Measurements from ENCODE around the gene FBXL16. TPM values are rescaled to one million over a fixed set of nuclear protein-coding genes. Genes with fewer than 3 reads are reported as not detected.

Gene FBXL16
- total RNA-seq, 1 donor from 2014 or later, result 12.0 TPM

GRCh38 chr16:667113-667779 is 38.4 kb downstream of the FBXL16 start:
- intact Hi-C loops (cut with micrococcal nuclease), result no loop called here

GRCh38 chr16:666572-666971 is 39.0 kb downstream of the FBXL16 start:
- intact Hi-C loops (cut with micrococcal nuclease), result no loop called here

- intact Hi-C loops (cut with micrococcal nuclease), result no loop called here
These were observed 43.0 kb downstream of the FBXL16 start for GRCh38 chr16:662597-662996.

GRCh38 chr16:662095-662494 is 43.5 kb downstream of the FBXL16 start:
- intact Hi-C loops (cut with micrococcal nuclease), result no loop called here

GRCh38 chr16:661184-661821 is 44.3 kb downstream of the FBXL16 start:
- intact Hi-C loops (cut with micrococcal nuclease), result loop anchor here (2.0 kb wide), 1 partner anchor 25 kb away; the partner anchor contains the start of gene METTL26

- intact Hi-C loops (cut with micrococcal nuclease), result loop anchor here (2.0 kb wide), 1 partner anchor 24 kb away; the partner anchor contains the start of gene METTL26
These were observed 45.0 kb downstream of the FBXL16 start for GRCh38 chr16:660459-661183.

- intact Hi-C loops (cut with micrococcal nuclease), result loop anchor here (2.0 kb wide), 1 partner anchor 23 kb away; the partner anchor contains the start of gene METTL26
These were observed 45.5 kb downstream of the FBXL16 start for GRCh38 chr16:660132-660458.

GRCh38 chr16:659618-660017 is 46.0 kb downstream of the FBXL16 start:
- intact Hi-C loops (cut with micrococcal nuclease), result loop anchor here (2.0 kb wide), 1 partner anchor 23 kb away; the partner anchor contains the start of gene METTL26

GRCh38 chr16:658679-659571 is 46.7 kb downstream of the FBXL16 start:
- intact Hi-C loops (cut with micrococcal nuclease), result no loop called here

GRCh38 chr16:657487-657886 is 48.1 kb downstream of the FBXL16 start:
- intact Hi-C loops (cut with micrococcal nuclease), result no loop called here

- intact Hi-C loops (cut with micrococcal nuclease), result no loop called here
These were observed 51.6 kb downstream of the FBXL16 start for GRCh38 chr16:654034-654433.

- intact Hi-C loops (cut with micrococcal nuclease), result no loop called here
These were observed 52.9 kb downstream of the FBXL16 start for GRCh38 chr16:652454-653305.

GRCh38 chr16:651844-652243 is 53.8 kb downstream of the FBXL16 start:
- intact Hi-C loops (cut with micrococcal nuclease), result no loop called here

- intact Hi-C loops (cut with micrococcal nuclease), result no loop called here
These were observed 56.0 kb downstream of the FBXL16 start for GRCh38 chr16:649631-650030.

- intact Hi-C loops (cut with micrococcal nuclease), result no loop called here
These were observed 56.6 kb downstream of the FBXL16 start, which contains the start of gene WDR90 for GRCh38 chr16:648781-649589. Gene WDR90 (plus strand): TSS chr16:649365. CDS start chr16:649417, 52 bp downstream.

- intact Hi-C loops (cut with micrococcal nuclease), result no loop called here
These were observed 57.4 kb downstream of the FBXL16 start for GRCh38 chr16:648071-648780.

GRCh38 chr16:647173-647902 is 58.3 kb downstream of the FBXL16 start:
- intact Hi-C loops (cut with micrococcal nuclease), result no loop called here

GRCh38 chr16:646679-647172 is 58.9 kb downstream of the FBXL16 start:
- intact Hi-C loops (cut with micrococcal nuclease), result no loop called here

Data from T-helper 2 cell treated with Interferon-gamma antibody and Interleukin-4, amounts not matched to agents 100 ng/mL and 5 ng/mL, for 36 hours (primary cell).